Dedifferentiated amniotic fluid mesenchymal stem cell (primary cell): ENCODE measurements around the gene MFNG.

Source experiments
- DNase-seq: peaks from one replicate; pipeline ENCODE4 v3.0.0-alpha.2; 2016; ENCODE audit errors: extremely low spot score

The MFNG gene

GRCh38 chr22:37425369-37425768, 60.8 kb downstream of the MFNG start:
- DNase-seq: no peak

- DNase-seq: no peak
These were observed 62.9 kb downstream of the MFNG start for GRCh38 chr22:37423283-37423682.

- no peak for DNase-seq
These were observed 64.7 kb downstream of the MFNG start for GRCh38 chr22:37421468-37421877.

GRCh38 chr22:37420686-37421467, 65.3 kb downstream of the MFNG start:
- DNase-seq: no peak

- DNase-seq: no peak
These were observed 66.1 kb downstream of the MFNG start for GRCh38 chr22:37419969-37420685.

GRCh38 chr22:37419370-37419968, 66.7 kb downstream of the MFNG start:
- DNase-seq: no peak
